ENCODE results near the gene ISLR.

GRCh38 chr15:74225928-74226327, 52.4 kb downstream of the ISLR start:
- no peak for TF ChIP-seq CTCF (IDR thresholded peaks at IDR 0.05)
- TF ChIP-seq NFE2L2 (conservative IDR thresholded peaks at IDR 0.05; ENCODE audit: low read length) = no peak
- TF ChIP-seq HDAC2 (IDR thresholded peaks at IDR 0.05) = no peak
- no peak for TF ChIP-seq CHD4 (IDR thresholded peaks at IDR 0.05; ENCODE audit: borderline replicate concordance)
- TF ChIP-seq PBX3 (IDR thresholded peaks at IDR 0.05) = no peak
- TF ChIP-seq ZSCAN20 (CRISPR knock-in tag; IDR thresholded peaks at IDR 0.05) = no peak
- no peak for TF ChIP-seq MAFK (IDR thresholded peaks at IDR 0.05; ENCODE audit: partially characterized antibody)
- TF ChIP-seq EP300 (IDR thresholded peaks at IDR 0.05) = no peak
- no peak for TF ChIP-seq FOSB (CRISPR knock-in tag; IDR thresholded peaks at IDR 0.05)
- no peak for TF ChIP-seq RAD21 (conservative IDR thresholded peaks at IDR 0.05 in 1 of 2, IDR thresholded peaks at IDR 0.05 in 1 of 2)
- TF ChIP-seq CEBPB (IDR thresholded peaks at IDR 0.05) = no peak
- TF ChIP-seq POLR2A (IDR thresholded peaks at IDR 0.05; ENCODE audit: low read length) = no peak
- no peak for TF ChIP-seq REST (IDR thresholded peaks at IDR 0.05)
- no peak for TF ChIP-seq SMC3 (IDR thresholded peaks at IDR 0.05)

Data from A549 (cell line).